NCI-H345 treated with DMSO at 0.1 percent for 48 hours (cell line): ENCODE results near the gene CRKL.

Source experiments
- DNase-seq: peaks from one replicate; lab custom pipeline; 2025; ENCODE audit not compliant: unreplicated experiment; lab: John Stamatoyannopoulos, UW

CRKL gene

DNA sequence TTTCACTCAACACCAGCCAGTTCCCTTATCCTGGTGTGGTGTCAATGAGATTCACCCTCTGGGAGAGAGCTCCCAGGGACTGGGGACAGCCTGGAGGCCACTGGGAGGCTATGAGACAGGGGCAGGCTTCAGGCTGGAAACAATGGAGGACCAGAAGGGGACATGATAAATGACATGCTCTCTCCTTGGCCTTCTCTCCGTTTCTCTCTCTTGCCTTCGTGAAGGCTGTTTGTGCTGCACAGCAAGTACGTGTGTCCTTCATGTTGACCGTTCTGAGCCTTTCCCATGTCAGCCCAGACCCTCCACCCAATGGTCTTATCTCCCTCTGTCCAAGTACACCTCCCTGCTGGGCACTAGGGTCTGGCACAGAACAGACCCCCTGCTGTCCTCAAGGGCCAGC is 63.3 kb downstream of the CRKL start:
- no peak for DNase-seq

DNA sequence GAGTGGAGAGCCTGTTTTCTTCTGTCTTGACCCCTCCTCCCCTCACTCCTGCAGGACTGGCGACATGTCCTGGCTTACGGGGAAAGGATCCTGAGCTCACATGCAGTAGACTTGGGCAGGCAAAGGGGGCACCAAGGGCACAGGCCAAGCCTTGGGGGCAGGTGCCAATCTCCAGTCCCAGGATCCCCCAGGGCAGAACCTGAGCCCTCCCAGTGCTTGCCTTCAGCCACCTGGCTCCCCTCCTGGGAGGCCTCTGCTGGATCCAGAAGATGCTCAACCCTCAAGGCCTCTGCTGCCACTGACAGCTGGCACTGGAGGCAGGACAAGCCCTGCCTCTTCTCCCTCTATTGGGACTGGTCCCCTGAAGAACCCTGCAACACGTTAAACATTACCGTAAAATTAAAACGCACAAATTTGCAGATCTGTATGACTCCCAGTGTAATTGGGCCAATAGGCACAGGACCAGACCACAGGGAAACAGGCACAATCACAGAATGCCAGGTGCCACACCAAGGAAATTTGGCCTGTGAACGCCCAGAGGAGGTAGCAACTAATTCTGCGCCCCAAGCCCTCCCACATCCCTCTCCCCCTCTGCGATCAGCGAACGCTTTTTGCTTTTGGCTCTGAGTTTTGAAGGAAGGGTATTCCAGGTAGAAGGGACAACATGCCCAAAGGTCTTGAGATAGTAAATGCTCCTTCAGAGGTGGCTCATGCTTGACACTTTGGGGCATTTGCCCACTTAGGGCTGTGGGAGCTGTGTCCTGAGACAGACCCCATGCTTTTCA is 63.9 kb downstream of the CRKL start:
- no peak for DNase-seq

DNA sequence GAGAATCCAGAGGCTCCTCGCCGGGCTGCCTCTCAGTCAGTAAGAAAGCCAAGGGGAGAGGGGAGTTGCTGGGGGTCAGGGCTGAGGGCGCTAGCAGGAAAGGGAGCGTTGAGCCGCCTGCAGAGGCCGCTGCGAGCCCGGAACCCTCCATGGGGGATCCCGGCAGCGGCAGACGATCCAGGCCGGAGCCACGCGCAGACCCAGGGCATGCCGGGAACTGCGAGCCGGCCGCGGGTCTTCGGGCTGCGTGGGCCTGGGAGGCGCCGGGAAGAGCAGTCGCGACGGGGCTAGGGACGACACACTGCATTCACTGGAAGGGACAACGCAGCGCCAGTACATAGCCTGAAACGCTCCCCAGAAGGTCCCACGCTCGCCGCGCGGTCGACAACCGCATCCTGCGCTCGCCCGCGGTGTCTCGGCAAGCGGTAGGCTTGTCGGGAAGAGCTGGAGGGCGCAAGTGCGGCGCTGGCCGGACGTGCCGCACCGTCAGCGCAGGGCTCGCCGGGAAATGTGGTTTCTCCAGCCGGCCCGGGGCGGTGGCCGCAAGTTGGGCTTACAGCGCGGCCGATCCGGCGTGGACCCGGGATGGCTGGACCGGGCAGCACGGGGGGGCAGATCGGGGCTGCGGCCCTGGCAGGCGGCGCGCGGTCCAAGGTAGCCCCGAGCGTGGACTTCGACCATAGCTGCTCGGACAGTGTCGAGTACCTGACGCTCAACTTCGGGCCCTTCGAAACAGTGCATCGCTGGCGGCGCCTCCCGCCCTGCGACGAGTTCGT is 64.8 kb downstream of the CRKL start, which contains the start of gene LZTR1:
TSS of gene LZTR1 (plus strand) at position 511 of the 776 bp plus-strand sequence. CDS start at position 586, 75 bp downstream.
- DNase-seq = no peak

DNA sequence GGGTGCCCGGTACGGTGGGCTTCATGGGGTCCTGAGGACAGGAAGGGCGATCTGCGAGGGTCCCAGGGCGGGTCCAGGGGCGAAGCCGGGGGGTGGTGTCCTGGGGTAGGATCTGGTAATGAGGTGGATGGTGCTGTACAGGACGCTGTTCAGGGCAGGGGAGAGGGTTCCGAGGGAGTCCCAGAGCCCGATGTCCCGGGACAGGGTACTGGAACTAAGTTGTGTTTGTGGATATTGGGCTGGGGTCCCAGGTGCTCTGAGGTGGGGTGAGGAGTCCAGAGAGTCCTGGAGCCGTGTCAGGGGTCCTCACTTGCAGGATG is 65.3 kb downstream of the CRKL start:
- no peak for DNase-seq

DNA sequence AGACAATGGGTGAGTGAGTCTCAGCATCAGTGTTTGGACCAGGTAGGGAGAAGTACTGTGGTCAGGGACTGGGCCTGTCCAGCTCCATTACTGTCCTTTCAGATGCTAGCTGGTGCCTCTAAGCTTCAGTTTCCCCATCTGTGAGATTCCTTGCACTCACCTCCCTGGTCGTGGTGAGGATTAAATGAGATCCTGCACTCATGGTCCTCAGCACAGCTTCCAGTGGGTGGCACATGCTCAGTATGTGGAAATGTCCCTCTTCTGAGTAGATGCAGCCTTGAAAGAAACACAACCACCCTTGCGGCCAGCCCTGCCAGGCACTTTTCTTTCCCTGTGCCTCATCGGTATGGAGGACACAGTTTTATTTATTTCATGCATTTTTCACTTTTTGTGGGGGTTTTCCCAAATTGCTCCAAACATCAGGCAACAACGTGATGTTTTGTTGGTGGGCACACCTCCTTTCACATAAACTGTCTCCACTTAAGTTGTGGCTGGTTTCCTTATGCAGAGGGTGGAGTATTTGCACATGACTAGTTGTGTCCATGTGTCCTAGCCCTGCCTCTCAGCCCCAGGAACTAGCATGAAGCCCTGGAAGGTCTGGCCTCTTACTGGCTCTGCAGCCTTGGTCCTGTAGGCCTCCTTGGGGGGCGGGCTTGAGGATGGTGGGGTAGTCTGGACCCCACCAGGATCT is 66.0 kb downstream of the CRKL start:
- no peak for DNase-seq

DNA sequence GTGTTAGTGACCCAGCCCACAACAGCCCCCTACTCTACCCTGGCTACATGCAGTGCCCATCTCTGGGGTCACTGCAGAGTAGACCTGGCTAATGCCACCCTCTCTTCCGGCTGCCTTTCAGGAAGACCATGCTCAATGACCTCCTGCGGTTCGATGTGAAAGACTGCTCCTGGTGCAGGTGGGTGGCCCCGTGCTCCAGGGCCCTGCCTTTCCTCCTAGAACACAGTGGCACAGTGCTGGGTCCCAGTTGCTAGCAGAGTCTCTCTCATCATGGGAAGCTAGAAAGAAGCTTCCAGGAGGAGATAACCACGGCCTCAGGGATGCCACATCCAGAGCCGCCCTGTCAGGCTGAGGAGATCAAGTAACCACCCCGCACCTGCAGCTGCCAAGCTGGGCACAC is 68.5 kb downstream of the CRKL start:
- no peak for DNase-seq

DNA sequence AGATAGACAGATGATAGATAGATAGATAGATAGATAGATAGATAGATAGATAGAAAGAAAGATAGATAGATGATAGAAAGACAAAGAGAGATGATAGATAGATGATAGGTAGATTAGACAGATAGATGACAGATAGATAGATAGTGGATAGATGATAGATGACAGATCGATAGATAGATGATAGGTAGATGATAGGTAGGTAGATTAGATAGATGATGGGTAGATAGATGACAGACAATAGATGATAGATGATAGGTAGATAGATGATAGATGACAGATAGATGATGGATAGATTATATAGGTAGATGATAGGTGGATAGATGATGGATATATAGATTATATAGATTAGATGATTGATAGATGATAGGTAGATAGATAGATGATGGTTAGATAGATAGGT is 69.2 kb downstream of the CRKL start:
- no peak for DNase-seq

DNA sequence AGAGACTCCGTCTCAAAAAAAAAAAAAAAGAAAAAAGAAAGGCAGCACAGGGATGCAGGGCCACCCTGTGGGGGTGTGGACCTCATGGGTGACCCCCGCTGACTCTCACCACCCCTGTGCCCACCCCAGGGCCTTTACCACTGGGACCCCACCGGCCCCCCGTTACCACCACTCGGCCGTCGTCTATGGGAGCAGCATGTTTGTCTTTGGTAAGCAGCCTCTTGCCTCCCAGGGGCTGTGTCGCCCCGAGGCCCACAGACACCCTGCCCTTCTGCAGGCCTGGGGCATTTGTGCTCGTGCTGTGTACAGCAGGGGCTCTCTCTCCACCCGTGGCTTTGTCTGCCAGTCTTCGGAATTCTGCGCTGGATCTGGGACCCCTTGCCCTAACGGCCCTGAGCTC is 70.2 kb downstream of the CRKL start:
- no peak for DNase-seq

DNA sequence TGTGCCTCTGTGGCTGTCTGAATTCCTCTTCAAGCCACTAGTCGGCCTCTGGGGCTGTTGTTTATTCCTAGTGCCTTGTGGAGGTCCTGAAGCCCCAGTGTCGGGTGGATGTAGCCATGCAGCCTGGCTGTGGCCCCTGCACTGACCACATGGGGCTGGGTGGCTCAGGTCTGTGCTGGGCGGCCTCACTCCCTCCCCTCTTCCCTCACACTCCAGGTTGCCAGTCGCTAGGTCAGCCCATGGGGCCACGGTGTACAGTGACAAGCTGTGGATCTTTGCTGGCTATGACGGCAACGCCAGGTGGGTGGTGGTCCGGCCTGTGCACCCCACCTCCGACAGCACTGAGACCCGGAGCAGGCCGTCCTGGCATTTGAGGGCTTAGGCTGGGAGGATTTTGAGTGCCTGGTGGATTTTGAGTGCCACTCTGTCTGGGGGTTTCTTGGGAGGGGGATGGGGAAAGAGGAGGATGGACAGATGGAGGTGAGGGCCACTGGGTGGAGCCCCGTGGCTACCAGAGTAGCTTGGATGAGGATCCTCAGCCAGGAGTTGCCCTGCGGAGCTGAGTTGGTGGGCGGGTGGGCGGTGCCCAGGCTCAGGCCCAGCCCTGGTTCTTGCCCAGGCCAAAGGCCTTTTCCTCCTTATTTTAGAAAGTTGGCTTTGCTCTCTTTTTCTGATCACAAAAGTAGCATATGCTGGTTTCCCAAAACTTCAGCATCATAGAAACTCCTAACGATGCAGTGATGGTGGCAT is 71.5 kb downstream of the CRKL start:
- no peak for DNase-seq

DNA sequence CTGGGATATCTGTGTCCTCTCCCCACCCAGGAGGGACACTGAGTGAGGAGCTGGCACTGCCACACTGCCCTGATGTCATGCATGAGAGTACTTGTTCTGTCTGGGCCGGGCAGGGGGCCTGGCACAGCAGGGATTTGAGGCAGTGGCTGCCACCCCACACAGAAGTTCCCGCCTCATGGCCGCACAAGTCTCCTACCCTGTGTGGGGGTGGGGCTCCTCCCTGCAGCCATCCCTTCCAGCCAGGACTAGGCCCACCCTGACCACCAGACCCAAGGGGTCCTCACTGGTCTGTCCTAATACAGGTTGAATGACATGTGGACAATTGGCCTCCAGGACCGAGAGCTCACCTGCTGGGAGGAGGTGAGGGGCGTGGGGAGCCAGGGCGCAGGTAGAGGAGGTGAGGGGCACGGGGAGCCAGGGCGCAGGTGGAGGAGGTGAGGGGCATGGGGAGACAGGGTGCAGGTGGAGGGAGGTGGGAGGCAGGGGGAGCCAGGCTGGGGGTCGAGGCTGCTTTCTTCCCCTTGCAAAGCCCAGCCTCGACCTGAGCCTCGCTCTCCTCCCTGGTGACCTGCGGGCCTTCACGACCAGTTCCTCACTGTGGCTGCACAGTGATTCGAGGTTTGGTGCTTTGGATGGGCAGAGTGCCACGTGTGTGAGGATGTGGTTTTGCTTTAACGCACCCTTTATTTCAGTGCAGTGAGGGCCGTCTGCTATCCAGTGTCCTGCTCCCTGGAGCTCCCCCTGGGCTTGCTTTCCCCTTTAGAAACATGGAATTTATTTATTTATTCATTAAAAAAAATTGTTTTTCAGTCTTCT is 72.3 kb downstream of the CRKL start:
- DNase-seq = no peak

DNA sequence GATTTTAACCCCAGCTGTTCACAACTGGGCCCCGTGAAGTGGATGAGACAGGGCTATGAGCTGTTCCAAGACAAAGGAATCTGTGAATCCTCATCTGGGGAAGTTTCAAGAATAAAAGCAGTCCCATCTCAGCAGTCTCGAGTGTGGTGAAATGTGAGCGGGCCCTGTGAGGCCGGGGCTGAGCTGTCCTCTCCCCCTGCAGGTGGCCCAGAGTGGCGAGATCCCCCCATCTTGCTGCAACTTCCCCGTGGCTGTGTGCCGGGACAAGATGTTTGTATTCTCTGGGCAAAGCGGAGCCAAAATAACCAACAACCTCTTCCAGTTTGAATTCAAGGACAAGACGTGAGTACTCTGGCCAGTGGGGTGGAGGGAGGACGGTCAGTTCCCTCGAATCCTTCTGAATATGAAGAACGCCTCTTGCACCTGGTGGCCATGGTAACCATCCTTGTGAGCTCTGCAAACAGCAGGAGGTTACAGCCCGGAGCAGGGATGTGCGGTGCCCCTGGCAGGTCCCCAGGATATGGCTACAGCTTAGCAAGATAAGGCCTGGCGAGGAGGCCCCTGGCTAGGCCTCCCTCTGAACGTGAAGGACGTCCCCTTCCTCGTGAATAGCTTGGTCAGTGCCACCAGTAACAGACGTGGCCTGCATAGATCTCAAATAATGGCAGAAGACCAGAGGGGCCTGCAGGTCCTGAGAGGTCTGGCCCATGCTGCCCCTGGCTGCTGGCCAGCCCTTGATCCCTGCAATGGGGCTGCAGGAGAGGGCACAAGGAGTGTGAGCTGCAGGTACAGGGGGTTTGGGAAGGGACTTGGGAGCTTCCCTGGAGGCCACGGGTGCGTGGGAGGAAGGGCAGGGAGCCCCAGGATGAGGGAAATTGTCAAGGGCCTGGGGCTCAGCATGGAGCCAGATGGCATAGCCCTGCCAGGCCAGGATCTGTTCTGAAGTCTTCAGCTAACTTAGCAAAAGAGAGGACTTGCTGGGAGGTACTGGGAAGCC is 73.3 kb downstream of the CRKL start:
- no peak for DNase-seq

DNA sequence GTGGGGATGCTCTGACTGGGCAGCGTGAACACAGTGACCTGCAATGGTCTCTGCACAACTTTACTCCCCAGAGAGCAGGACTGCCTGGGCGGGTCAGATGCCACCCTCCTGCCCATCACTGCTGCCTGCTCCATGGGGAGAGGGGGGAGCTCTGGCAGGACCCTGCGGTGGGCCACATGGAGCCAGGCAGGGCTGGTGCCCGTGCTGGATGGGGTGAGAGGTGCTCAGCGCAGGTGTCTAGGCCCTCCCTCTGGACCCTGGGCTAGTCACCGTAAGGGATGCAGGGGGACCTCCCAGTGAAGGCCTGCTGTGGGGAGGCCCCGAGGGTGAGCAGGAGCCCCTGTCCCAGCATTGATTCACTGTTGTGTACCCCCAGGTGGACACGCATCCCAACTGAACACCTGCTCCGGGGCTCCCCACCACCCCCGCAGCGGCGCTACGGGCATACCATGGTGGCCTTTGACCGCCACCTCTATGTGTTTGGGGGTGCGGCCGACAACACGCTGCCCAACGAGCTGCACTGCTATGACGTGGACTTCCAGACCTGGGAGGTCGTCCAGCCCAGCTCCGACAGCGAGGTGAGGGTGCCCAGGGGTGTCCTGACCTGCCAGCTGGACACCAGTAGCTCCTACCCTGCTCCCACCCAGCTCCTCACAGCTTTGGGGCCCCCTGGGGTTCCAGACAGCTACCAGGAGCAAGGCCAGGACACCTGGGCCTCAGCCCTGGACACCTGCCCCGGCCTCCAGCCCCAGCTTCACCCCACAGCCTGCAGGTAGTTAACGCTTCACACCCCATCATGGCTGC is 74.2 kb downstream of the CRKL start:
- no peak for DNase-seq

DNA sequence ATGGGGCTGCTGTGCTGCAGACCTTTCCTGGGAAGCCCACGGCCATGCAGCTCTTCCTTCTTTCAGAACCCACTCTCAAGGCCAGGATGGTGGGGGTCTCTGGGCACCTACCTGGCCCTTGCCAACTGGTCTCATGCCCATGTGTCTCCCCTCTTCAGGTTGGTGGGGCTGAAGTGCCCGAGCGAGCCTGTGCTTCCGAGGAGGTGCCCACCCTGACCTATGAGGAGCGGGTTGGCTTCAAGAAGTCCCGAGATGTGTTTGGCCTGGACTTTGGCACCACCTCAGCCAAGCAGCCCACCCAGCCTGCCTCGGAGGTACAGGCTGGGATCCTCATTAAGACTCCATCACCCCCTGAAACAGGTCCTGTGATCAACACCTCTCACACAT is 74.8 kb downstream of the CRKL start:
- DNase-seq = no peak

DNA sequence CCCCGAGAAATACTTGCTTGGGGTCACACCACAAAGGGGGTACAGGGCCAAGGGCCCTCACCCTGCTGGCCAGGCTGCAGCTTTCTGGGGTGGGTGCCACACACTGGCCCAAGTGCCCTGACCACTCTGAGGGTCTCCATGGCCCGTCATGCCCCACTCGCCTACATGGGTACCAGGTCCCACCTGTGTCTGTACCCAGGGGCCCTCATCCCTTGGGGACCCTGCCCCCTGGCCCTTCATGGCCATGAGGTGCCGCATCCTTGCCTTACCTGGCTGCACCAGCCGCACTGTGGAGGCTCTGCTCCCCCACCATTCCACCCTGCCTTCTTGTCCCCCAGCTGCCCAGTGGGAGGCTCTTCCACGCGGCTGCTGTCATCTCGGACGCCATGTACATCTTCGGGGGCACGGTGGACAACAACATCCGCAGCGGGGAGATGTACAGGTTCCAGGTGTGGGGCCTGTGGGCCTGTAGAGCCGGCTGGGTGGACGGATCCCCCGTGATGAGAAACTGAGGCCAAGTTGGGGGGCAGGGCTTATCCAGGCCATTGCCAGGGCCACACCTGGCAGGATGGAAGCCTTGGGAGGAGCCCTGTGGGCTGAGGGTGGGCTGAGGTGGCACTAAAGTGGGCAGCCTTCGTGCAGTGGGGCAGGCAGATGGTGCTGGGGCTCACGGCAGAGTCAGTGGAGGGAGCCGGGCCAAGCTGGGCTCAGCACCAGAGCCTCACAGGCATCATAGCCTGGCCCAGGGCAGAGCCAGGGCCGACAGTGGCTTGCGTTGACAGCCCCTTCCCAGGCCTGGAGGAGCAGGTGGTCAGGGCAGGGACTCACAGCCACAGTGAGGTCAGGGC is 75.5 kb downstream of the CRKL start:
- DNase-seq = no peak

DNA sequence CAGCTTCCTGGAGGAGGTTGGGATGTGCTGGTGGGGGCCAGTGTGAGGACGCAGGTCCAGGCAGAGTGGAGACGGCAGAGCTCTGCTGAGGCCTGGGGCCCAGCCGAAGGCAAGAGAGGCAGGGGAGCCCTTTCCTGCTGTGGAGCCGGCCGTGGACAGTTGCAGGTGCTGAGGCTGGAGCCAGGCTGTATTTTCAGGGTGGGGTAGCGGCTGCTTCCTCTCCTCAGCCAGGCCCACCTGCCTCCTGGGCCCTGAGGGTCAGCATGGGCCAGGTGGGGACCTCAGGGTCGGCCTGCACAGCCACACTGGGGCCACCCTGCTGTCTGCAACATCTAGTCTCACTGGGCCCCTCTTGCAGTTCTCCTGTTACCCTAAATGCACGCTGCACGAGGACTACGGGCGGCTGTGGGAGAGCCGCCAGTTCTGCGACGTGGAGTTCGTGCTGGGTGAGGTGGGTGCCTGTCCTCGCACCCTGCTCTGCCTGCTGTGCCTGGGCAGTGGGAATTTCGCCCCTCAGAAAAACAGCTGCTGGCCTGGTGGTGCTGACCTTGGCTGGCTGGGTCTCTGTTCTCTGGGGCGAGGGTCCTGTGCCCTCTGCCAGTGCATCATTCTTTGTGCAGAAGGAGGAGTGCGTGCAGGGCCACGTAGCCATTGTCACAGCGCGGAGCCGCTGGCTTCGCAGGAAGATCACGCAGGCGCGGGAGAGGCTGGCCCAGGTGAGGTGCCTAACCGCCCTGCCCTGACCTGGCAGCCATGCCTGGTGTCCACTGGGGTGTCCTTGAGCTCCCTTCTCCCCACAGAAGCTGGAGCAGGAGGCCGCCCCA is 76.3 kb downstream of the CRKL start:
- DNase-seq = no peak

DNA sequence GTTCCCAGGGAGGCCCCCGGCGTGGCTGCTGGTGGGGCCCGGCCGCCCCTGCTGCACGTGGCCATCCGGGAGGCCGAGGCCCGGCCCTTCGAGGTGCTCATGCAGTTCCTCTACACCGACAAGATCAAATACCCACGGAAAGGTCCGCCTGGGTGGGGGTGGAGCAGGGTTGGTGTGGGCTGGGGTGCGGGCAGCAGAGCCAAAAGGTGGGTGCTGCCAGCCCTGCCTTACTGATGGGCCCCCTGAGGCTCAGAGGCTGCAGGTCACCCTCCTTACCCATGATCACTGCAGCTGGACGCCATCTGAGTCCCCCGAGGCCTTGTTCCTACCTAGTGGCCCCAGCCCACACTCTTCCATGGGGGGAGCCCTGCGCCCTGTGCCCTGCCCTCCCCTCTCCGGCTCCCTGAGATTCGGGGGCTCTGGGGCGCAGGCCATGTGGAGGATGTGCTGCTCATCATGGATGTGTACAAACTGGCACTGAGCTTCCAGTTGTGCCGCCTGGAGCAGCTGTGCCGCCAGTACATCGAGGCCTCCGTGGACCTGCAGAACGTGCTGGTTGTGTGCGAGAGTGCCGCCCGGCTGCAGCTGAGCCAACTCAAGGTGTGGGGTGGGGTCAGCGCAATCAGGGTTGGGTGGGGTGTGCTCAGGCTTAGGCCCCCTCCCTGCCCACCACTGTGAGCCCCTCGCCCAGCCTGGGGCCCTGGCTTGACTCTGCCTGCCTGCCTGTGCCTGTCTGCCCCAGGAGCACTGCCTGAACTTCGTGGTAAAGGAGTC is 77.1 kb downstream of the CRKL start:
- DNase-seq = no peak
